ENCODE results near the gene CFAP100. TPM values are rescaled to one million over a fixed set of nuclear protein-coding genes. Genes with fewer than 3 reads are reported as not detected.

CFAP100 gene
- total RNA-seq, 4 donors from 2014 or later = not detected

- H3K4me1 ChIP-seq = peaks cover 0 to 11% (median 7%) of the 10 kb centered on the region in 4 donors
- TF ChIP-seq POLR2A (IDR thresholded peaks at IDR 0.05; ENCODE audit: low read depth) = no peak
- no peak for TF ChIP-seq EP300 (IDR thresholded peaks at IDR 0.05)
- no peak for TF ChIP-seq POLR2AphosphoS5 (IDR thresholded peaks at IDR 0.05)
- TF ChIP-seq CTCF (IDR thresholded peaks at IDR 0.05) = no peak
- no peaks in the 10 kb centered on the region for H3K36me3 ChIP-seq
- 89% methylated on average over 15 of the region's 15 CpGs for WGBS
- H3K27me3 ChIP-seq = peaks cover 0 to 6% (median 0%) of the 10 kb centered on the region in 4 donors
- intact Hi-C loops (cut with DNase I) = no loop called here
- H3K9me3 ChIP-seq = no peaks in the 10 kb centered on the region
- DNase-seq (ENCODE audit: extremely low spot score) = no peak
- H3K4me3 ChIP-seq = no peak overlapping the region
- H3K27ac ChIP-seq (replicated peaks in 1 of 4) = no peak overlapping the region
Measured at GRCh38 chr3:126482503-126483255, 88.0 kb downstream of the CFAP100 start.

- no peak for TF ChIP-seq EP300 (IDR thresholded peaks at IDR 0.05)
- TF ChIP-seq POLR2AphosphoS5 (IDR thresholded peaks at IDR 0.05) = no peak
- TF ChIP-seq POLR2A (IDR thresholded peaks at IDR 0.05; ENCODE audit: low read depth) = no peak
- H3K9me3 ChIP-seq = no peaks in the 10 kb centered on the region
- intact Hi-C loops (cut with DNase I) = no loop called here
- peaks cover 0 to 7% (median 0%) of the 10 kb centered on the region in 4 donors for H3K27me3 ChIP-seq
- H3K4me3 ChIP-seq = no peak overlapping the region
- H3K36me3 ChIP-seq = no peaks in the 10 kb centered on the region
- no peak for DNase-seq (ENCODE audit: extremely low spot score)
- peaks cover 0 to 11% (median 8%) of the 10 kb centered on the region in 4 donors for H3K4me1 ChIP-seq
- whole genome bisulfite sequencing = 84% methylated on average over 6 of the region's 14 CpGs
- no peak overlapping the region for H3K27ac ChIP-seq (replicated peaks in 1 of 4)
Measured at GRCh38 chr3:126483321-126483761, 88.6 kb downstream of the CFAP100 start.

- Histone ChIP-seq H3K27me3 (peaks cover 0 to 8% (median 0%) of the 10 kb centered on the region in 4 donors), H3K27ac (replicated peaks in 1 of 4) (no peak overlapping the region), H3K4me3 (no peak overlapping the region), H3K36me3 (no peaks in the 10 kb centered on the region), H3K9me3 (no peaks in the 10 kb centered on the region), H3K4me1 (peaks cover 0 to 11% (median 8%) of the 10 kb centered on the region in 4 donors)
- TF ChIP-seq CTCF (IDR thresholded peaks at IDR 0.05) (no peak), EP300 (IDR thresholded peaks at IDR 0.05) (no peak), POLR2AphosphoS5 (IDR thresholded peaks at IDR 0.05) (no peak), POLR2A (IDR thresholded peaks at IDR 0.05; ENCODE audit: low read depth) (no peak)
- WGBS = 88% methylated on average over 3 of the region's 3 CpGs
- intact Hi-C loops (cut with DNase I) = no loop called here
- DNase-seq (ENCODE audit: extremely low spot score) = no peak
Measured at GRCh38 chr3:126484148-126484547, 89.4 kb downstream of the CFAP100 start.

GRCh38 chr3:126484662-126485061 lies 90.0 kb downstream of the CFAP100 start:
- 100% methylated on average over 2 of the region's 3 CpGs for WGBS
- H3K9me3 ChIP-seq = no peaks in the 10 kb centered on the region
- no peaks in the 10 kb centered on the region for H3K36me3 ChIP-seq
- TF ChIP-seq POLR2AphosphoS5 (IDR thresholded peaks at IDR 0.05) (no peak), POLR2A (IDR thresholded peaks at IDR 0.05; ENCODE audit: low read depth) (no peak), CTCF (IDR thresholded peaks at IDR 0.05) (no peak), EP300 (IDR thresholded peaks at IDR 0.05) (no peak)
- DNase-seq (ENCODE audit: extremely low spot score) = no peak
- peaks cover 0 to 11% (median 8%) of the 10 kb centered on the region in 4 donors for H3K4me1 ChIP-seq
- peaks cover 0 to 9% (median 0%) of the 10 kb centered on the region in 4 donors for H3K27me3 ChIP-seq
- no peak overlapping the region for H3K27ac ChIP-seq (replicated peaks in 1 of 4)
- intact Hi-C loops (cut with DNase I) = no loop called here
- no peak overlapping the region for H3K4me3 ChIP-seq

GRCh38 chr3:126485176-126485897 lies 90.6 kb downstream of the CFAP100 start:
- Histone ChIP-seq H3K4me3 (no peak overlapping the region), H3K9me3 (no peaks in the 10 kb centered on the region), H3K4me1 (peaks cover 0 to 11% (median 8%) of the 10 kb centered on the region in 4 donors), H3K36me3 (no peaks in the 10 kb centered on the region), H3K27ac (replicated peaks in 1 of 4) (no peak overlapping the region), H3K27me3 (peaks cover 0 to 15% (median 0%) of the 10 kb centered on the region in 4 donors)
- WGBS = 88% methylated on average over 8 of the region's 8 CpGs
- DNase-seq (ENCODE audit: extremely low spot score) = no peak
- intact Hi-C loops (cut with DNase I) = no loop called here
- TF ChIP-seq CTCF (IDR thresholded peaks at IDR 0.05) (no peak), POLR2A (IDR thresholded peaks at IDR 0.05; ENCODE audit: low read depth) (no peak), EP300 (IDR thresholded peaks at IDR 0.05) (no peak), POLR2AphosphoS5 (IDR thresholded peaks at IDR 0.05) (no peak)
